GM06990 (cell line): Measurements from ENCODE around the gene SIRT7.
"Not testable (repeated sequence)": the region's sequence is repeated elsewhere in the genome, so short reads cannot be mapped to it uniquely, and the experiment has no call there.

Experiments used
- DNase-seq: peaks from one replicate; pipeline ENCODE4 v3.0.0-alpha.2; 2011; ENCODE audit not compliant: insufficient read length; ENCODE audit errors: extremely low read depth
- H3K27me3 ChIP-seq: replicated peaks from 2 replicates; pipeline ENCODE4 v1.6.0; 2011; ENCODE audit warnings: low read length; ENCODE audit not compliant: control insufficient read depth, insufficient read depth
- H3K36me3 ChIP-seq: 2 replicates; pipeline ENCODE4 v1.5.1; 2011; ENCODE audit warnings: low read length; ENCODE audit not compliant: control insufficient read depth, insufficient read depth
- H3K4me3 ChIP-seq: replicated peaks from 2 replicates; pipeline ENCODE4 v1.5.1; 2011; ENCODE audit warnings: low read depth, mild to moderate bottlenecking, control low read depth, low read length
- TF ChIP-seq, protein P1 (sequence below): IDR thresholded peaks from 2 replicates; pipeline ENCODE4 v1.5.1; 2011; ENCODE audit warnings: low read length, control low read depth, mild to moderate bottlenecking, inconsistent platforms; ENCODE audit not compliant: insufficient read depth, poor library complexity, severe bottlenecking

Gene SIRT7

GRCh38 chr17:81920612-81921536 lies 2.9 kb upstream of the SIRT7 start:
- DNase-seq, result no peak
- H3K4me3 ChIP-seq, result no peak overlapping the region
- no peaks in the 10 kb centered on the region for H3K27me3 ChIP-seq
- peaks cover 8% of the 10 kb centered on the region for H3K36me3 ChIP-seq
- TF ChIP-seq, protein P1, sequence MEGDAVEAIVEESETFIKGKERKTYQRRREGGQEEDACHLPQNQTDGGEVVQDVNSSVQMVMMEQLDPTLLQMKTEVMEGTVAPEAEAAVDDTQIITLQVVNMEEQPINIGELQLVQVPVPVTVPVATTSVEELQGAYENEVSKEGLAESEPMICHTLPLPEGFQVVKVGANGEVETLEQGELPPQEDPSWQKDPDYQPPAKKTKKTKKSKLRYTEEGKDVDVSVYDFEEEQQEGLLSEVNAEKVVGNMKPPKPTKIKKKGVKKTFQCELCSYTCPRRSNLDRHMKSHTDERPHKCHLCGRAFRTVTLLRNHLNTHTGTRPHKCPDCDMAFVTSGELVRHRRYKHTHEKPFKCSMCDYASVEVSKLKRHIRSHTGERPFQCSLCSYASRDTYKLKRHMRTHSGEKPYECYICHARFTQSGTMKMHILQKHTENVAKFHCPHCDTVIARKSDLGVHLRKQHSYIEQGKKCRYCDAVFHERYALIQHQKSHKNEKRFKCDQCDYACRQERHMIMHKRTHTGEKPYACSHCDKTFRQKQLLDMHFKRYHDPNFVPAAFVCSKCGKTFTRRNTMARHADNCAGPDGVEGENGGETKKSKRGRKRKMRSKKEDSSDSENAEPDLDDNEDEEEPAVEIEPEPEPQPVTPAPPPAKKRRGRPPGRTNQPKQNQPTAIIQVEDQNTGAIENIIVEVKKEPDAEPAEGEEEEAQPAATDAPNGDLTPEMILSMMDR, result no peak

- no peak overlapping the region for H3K4me3 ChIP-seq
- DNase-seq, result no peak
- H3K27me3 ChIP-seq, result no peaks in the 10 kb centered on the region
- TF ChIP-seq, protein P1, result no peak
- H3K36me3 ChIP-seq, result peaks cover 22% of the 10 kb centered on the region
These were observed 1.0 kb upstream of the SIRT7 start for GRCh38 chr17:81918832-81919545.

DNA sequence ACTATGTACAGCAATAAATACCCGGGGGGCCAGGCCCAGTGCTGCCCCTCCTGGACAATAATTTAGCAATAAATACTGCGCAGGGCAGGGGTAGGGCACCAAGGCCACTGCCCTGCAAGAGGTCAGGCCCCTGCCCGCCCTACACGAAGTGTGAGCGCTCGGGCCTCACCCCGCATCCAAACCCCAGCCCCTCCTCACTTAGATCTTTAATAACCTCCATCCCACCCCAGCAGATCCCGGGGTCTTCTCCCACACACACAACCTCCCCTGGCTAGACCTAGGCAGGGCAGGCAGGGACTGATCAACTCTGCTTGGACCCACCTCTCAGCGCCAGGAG lies 325 bp upstream of the SIRT7 start:
- H3K36me3 ChIP-seq, result peaks cover 28% of the 10 kb centered on the region
- not testable (repeated sequence) for H3K27me3 ChIP-seq, DNase-seq, H3K4me3 ChIP-seq

DNA sequence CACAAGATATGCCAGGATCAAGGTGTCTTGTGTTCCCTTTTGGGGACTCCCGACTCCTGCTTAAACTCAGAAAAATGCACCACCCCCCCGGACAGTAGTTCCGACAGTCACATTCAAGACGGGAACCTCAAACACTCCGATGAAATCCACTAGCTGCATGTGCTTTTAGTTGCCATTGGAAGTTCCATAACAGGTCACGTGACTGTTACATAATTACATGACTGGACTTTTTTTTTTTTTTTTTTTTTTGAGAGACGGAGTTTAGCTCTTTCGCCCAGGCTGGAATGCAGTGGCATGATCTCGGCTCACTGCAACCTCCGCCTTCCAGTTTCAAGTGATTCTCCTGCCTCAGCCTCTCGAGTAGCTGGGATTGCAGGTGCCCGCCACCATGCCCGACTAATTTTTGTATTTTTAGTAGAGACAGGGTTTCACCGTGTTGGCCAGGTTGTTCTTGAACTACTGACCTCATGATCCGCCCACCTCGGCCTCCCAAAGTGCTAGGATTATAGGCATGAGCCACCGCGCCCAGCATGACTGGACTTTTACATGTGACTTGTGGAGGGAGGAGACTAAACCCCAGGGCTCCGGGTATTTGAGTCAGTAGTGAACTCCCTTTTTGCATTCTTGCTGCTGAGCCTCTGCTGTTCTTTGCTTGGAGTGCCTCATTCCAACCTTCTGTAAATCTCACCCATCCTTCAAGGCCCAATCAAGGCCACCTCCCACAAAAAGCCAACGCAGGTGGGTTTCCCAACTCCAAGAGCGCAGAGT lies 1.6 kb downstream of the SIRT7 start:
- Histone ChIP-seq H3K36me3 (peaks cover 36% of the 10 kb centered on the region), H3K27me3 (no peaks in the 10 kb centered on the region), H3K4me3 (peak overlapping the region; percentile 86)
- no peak for DNase-seq
- TF ChIP-seq, protein P1, result no peak

- TF ChIP-seq, protein P1, result no peak
These were observed 2.6 kb downstream of the SIRT7 start for GRCh38 chr17:81915331-81915730.

More at GRCh38 chr17:81915331-81915730, 2.6 kb downstream of the SIRT7 start:
- no peak for DNase-seq
- Histone ChIP-seq H3K36me3 (peaks cover 32% of the 10 kb centered on the region), H3K27me3 (no peaks in the 10 kb centered on the region), H3K4me3 (no peak overlapping the region)
